HEK293T (cell line): ENCODE results near the gene CTNNA3.

ENCODE experiments used
- ARNT ChIP-seq: fragments of 450-650 bp; IDR thresholded peaks from 2 replicates; pipeline ENCODE4 v1.6.1; 2017; ENCODE audit warnings: mild to moderate bottlenecking
- FOXK2 ChIP-seq: fragments of 450-650 bp; IDR thresholded peaks from 2 replicates; pipeline ENCODE4 v1.6.1; 2016; ENCODE audit warnings: mild to moderate bottlenecking
- FOXM1 ChIP-seq: fragments of 450-650 bp; IDR thresholded peaks from 2 replicates; pipeline ENCODE4 v1.6.1; 2017; ENCODE audit warnings: mild to moderate bottlenecking, borderline replicate concordance
- SUZ12 ChIP-seq: fragments of 450-650 bp; IDR thresholded peaks from 2 replicates; pipeline ENCODE4 v1.6.1; 2016; ENCODE audit warnings: mild to moderate bottlenecking

- TF ChIP-seq FOXK2 (no peak), SUZ12 (no peak), FOXM1 (no peak), ARNT (no peak)
Observed at GRCh38 chr10:66836771-66837170, 859.2 kb downstream of the CTNNA3 start.
